ENCODE data around the gene CYGB. TPM values are rescaled to one million over a fixed set of nuclear protein-coding genes. Genes with fewer than 3 reads are reported as not detected.
A peak's percentile ranks its signal among the peaks of the same experiment; 100 is the strongest.

CYGB gene
- total and polyA plus RNA-seq, 10 of the 15 experiments (the other 5 are each of a cell fraction or from before 2014, with no cell fraction given) = 0.34 TPM; not detected in 9

DNA sequence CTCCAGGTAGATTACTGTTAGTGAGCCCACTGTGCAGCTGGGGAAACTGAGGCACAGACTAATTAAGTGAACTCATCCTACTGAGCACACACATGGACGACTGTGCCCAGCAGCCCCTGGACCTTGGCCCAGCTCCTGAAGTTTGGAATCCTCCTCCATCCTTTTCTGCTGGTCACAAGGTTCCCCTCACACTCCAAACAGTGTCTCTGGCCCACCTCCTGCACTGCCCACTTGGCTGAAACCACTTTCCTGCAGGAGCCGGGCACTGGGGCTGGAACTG, 39.9 kb downstream of the CYGB start (continued):
- TF ChIP-seq NFIC (IDR thresholded peaks at IDR 0.05; ENCODE audit: low read depth, low read length) (no peak), JUND (IDR thresholded peaks at IDR 0.05; ENCODE audit: low read depth, low read length) (no peak), GABPA (IDR thresholded peaks at IDR 0.05; ENCODE audit: low read depth) (no peak), TCF7 (IDR thresholded peaks at IDR 0.05; ENCODE audit: borderline replicate concordance) (no peak), ELK1 (IDR thresholded peaks at IDR 0.05; ENCODE audit: low read depth, low read length) (no peak), SUPT20H (IDR thresholded peaks at IDR 0.05; ENCODE audit: borderline replicate concordance, control insufficient read depth, low read depth, low read length) (no peak)

DNA sequence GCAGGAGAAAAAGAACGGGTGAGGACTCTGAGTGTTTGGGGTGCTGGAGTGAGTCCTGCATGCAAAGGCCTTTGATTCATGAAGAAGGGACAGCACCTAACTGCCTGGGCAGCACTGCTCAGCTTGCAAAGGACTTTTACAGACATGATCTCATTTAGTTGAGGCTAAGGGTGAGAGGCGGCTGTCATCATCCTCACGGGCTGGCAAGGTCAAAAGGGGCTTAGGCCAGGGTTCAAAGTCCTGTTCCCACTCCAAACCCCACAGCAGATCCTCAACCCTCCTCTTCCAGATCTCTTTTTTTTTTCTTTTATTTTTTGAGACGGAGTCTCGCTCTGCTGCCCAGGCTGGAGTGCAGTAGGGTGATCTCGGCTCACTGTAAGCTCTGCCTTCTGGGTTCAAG, 41.0 kb downstream of the CYGB start:
- CTCF ChIA-PET = interaction anchor here (0.7 to 2.3 kb wide), 6 partner anchors 11 to 252 kb away, joined by 3 to 8 read pairs (median 3); partner anchors contain the start of gene AANAT
- WGBS (ENCODE audit: insufficient coverage, insufficient replicate concordance, low lambda C conversion rate, missing lambda C conversion rate) = 44% methylated on average over 6 of the region's 6 CpGs
- FAIRE-seq = no peak
- DNase-seq (ENCODE audit: low read depth, low spot score) = no peak
- Histone ChIP-seq H3K4me2 (ENCODE audit: control insufficient read depth, insufficient read depth) (peak overlapping the region; percentile 88; the same call in 1 of the 2 replicates), H3K4me3 (no peak overlapping the region), H3K9me3 (replicated peaks; ENCODE audit: control insufficient read depth, insufficient read depth, low read length) (no peaks in the 10 kb centered on the region), H2AFZ (ENCODE audit: control insufficient read depth, low read depth, low read length) (no peak overlapping the region), H3K9ac (ENCODE audit: control insufficient read depth, insufficient read depth, low read length) (no peak overlapping the region), H3K27ac (ENCODE audit: control insufficient read depth, insufficient read depth) (no peak overlapping the region), H3K27me3 (replicated peaks in 1 of 2; ENCODE audit: control insufficient read depth in 2 of 2, insufficient read depth in 2 of 2, low read length in 1 of 2) (no peaks in the 10 kb centered on the region), H3K4me1 (ENCODE audit: control insufficient read depth, insufficient read depth, low read length) (peaks cover 76% of the 10 kb centered on the region), H4K20me1 (ENCODE audit: control insufficient read depth, insufficient read depth) (no peaks in the 10 kb centered on the region), H3K36me3 (ENCODE audit: control insufficient read depth in 2 of 2, insufficient read depth in 2 of 2, low read length in 1 of 2) (no peaks in the 10 kb centered on the region; a peak in 3 of 4 replicates), H3K79me2 (ENCODE audit: control insufficient read depth, insufficient read depth, low read length) (peaks cover 74% of the 10 kb centered on the region)
- no peak for ATAC-seq
- SMC1A ChIA-PET (ENCODE audit: uncharacterized antibody, unreplicated experiment) = interaction anchor here (0.9 to 8.7 kb wide), 2 partner anchors 12 to 16 kb away, joined by 4 to 115 read pairs; no protein-coding TSS in a partner anchor
- RAD21 ChIA-PET (ENCODE audit: unreplicated experiment) = interaction anchor here (2.1 kb wide), 1 partner anchor 11 kb away, joined by 5 read pairs; no protein-coding TSS in a partner anchor
- in situ Hi-C loops (cut with MboI) (no loop called here), intact Hi-C loops (cut with micrococcal nuclease; ENCODE audit: unreplicated experiment) (no loop called here)
- BruUV-seq (replicated peaks) = no TSS peak
- POLR2A ChIA-PET = interaction anchor here (9.0 kb wide), 1 partner anchor 13 kb away, joined by 101 read pairs; no protein-coding TSS in a partner anchor
- no peak for TF ChIP-seq ETV6 (conservative IDR thresholded peaks at IDR 0.05 in 1 of 2, IDR thresholded peaks at IDR 0.05 in 1 of 2; ENCODE audit: borderline replicate concordance in 1 of 2, low read depth in 1 of 2)
- no peak for TF ChIP-seq TCF12 (IDR thresholded peaks at IDR 0.05; ENCODE audit: low read depth, low read length)
- TF ChIP-seq, protein P1, sequence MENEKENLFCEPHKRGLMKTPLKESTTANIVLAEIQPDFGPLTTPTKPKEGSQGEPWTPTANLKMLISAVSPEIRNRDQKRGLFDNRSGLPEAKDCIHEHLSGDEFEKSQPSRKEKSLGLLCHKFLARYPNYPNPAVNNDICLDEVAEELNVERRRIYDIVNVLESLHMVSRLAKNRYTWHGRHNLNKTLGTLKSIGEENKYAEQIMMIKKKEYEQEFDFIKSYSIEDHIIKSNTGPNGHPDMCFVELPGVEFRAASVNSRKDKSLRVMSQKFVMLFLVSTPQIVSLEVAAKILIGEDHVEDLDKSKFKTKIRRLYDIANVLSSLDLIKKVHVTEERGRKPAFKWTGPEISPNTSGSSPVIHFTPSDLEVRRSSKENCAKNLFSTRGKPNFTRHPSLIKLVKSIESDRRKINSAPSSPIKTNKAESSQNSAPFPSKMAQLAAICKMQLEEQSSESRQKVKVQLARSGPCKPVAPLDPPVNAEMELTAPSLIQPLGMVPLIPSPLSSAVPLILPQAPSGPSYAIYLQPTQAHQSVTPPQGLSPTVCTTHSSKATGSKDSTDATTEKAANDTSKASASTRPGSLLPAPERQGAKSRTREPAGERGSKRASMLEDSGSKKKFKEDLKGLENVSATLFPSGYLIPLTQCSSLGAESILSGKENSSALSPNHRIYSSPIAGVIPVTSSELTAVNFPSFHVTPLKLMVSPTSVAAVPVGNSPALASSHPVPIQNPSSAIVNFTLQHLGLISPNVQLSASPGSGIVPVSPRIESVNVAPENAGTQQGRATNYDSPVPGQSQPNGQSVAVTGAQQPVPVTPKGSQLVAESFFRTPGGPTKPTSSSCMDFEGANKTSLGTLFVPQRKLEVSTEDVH (IDR thresholded peaks at IDR 0.05; ENCODE audit: low read depth, partially characterized antibody) = no peak
- TF ChIP-seq ZBTB4 (CRISPR knock-in tag; IDR thresholded peaks at IDR 0.05) = no peak
- peak; percentile 39 for TF ChIP-seq SKIL (IDR thresholded peaks at IDR 0.05; ENCODE audit: low read depth, poor library complexity, severe bottlenecking)
- TF ChIP-seq BHLHE40 (IDR thresholded peaks at IDR 0.05; ENCODE audit: borderline replicate concordance in 1 of 2, low read depth in 2 of 2, low read length in 1 of 2) = peak in 1 of 2 experiments; percentile 54; a peak in 1 of 4 replicates
